Measurements from ENCODE around the gene AR.
A peak's percentile ranks its signal among the peaks of the same experiment; 100 is the strongest.
"Not testable (repeated sequence)": the region's sequence is repeated elsewhere in the genome, so short reads cannot be mapped to it uniquely, and the experiment has no call there.

Gene AR

DNA sequence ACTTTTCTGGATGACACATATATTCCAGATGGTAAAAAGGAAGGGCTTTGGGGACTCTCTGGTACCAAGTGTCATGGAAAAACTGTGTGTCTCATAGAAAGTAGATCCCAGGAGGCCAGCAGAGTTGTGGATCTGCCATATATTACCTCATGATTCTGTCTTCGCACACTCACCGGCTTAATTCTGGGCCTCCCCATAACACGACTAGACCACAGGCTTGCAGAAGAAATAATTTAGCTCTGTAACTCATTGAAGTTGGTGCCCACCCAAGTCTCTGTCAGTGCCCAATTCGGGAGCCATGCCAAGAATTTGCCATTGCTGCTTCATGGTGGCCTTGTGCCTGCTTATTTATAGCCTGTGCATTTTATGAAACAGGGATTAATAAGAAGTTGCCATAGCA, 104.5 kb downstream of the AR start:
- DNase-seq, result no peak

DNA sequence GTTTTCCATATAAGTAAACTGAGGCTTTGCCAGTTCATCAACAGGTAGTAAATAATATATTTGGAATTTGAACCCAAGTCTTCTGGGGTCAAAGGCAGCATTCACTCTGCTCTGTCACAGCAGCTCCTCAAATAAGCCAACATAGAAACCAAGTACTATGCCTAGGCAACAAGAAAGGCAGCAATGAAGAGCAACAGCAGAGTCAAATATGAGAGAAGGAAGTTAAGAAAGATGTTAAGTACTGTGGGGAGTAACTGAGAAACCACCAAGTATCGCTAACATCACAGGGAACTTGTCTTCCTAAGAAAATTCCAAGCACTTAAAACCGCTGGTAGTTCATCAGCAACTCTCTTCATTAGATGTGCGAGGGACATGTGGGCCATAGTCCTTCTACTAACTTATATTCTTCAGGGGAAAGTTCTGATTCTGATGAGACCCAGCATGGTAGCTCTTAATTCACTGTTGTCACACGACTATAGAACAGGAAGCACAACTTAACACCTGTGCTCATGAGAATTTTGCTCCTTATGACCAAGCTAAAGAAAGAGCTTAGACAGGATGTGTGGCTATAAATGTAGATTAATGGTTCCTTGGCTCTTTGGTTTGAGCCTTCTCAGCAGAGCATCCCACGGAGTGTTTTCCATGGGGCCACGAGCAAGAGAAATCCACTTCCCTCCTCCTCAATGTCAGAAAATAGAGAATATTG, 107.8 kb downstream of the AR start:
- no peak for DNase-seq

DNA sequence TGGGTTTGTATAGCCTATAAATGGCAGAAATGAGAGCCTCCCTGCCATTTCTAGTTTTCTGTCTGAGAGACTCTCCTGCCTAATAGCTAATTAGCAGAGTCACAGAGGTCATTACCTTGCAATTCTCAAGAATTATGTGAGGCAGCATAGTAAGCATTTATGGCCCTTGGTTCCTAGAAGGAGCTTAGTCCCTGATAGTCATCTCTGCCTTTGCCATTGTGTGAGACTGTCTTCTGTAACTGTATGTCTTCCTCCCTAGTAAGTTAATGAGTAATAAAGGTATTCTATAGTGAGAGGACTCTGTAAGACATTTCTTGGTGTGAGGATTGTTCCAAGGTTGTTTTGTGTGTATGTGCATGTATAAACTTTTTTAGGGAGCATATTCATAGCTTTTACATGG, 108.7 kb downstream of the AR start:
- DNase-seq, result no peak

DNA sequence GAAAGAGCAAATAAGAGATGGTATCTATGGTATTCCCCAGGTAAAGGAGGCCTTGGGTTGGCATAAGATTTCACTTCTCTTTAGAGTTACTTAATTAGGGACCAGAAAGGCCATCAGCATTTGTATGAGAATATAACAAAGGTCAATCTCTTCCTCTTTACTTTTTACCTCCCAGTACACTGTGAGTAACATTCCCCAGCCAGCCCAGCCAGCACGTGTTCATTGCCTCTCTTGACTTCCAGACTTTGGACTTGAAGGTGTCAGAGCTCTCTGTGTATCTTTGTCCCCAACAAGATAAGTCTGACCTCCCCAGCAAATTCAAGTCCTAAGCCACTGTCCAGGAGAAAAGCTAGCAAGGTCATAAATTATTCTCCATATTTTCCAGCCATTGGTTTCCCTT, 110.5 kb downstream of the AR start:
- DNase-seq, result no peak

DNA sequence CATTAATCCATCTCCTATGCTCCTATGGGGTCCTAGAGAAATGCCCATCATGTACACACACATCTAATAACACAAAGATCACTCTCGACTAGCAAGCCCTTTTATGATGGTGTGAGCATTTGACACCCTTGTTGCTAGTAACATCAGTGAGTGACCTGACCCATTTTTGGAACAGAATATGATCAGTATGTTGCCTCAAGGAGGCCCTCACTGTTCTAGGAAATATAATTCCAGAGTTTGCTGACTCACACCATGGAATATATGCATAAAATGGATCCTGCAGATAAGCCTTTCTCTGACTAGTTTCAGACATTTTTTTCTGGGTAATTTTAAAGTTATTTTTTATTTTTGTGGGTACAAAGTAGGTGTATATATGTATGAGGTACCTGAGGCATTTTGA, 121.8 kb downstream of the AR start:
- no peak for DNase-seq

DNA sequence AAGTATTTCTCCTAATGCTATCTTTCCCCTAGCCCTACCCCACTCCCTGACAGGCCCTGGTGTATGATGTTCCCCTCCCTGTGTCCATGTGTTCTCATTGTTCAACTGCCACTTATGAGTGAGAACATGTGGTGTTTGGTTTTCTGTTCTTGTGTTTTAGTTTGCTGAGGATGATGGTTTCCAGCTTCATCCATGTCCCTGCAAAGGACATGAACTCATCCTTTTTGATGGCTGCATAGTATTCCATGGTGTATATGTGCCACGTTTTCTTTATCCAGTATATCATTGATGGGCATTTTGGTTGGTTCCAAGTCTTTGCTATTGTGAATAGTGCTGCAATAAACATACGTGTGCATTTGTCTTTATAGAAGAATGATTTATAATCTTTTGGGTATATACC, 126.9 kb downstream of the AR start:
- DNase-seq, result not testable (repeated sequence)

DNA sequence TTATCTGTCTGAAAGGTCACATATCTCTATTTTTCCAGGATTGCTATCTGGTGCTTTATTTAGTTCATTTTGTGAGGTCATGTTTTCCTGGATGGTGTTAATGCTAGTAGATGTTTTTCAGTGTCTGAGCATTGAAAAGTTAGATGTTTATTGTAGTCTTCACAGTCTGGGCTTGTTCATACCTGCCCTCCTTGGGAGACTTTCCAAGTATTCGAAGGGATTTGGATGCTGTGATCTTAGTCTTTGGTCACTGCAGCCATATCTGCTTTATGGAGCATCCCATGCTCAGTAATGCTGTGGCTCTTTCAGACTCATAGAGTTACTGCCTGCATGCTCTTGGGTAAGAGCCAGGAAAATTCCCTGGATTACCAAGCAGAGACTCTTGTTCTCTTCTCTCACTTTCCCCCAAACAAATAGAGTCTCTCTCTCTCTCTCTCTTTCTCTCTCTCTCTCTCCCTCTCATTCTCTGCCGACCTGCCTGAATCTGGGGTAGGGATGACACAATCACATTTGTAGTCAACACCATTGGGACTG, 130.0 kb downstream of the AR start:
- no peak for DNase-seq

DNA sequence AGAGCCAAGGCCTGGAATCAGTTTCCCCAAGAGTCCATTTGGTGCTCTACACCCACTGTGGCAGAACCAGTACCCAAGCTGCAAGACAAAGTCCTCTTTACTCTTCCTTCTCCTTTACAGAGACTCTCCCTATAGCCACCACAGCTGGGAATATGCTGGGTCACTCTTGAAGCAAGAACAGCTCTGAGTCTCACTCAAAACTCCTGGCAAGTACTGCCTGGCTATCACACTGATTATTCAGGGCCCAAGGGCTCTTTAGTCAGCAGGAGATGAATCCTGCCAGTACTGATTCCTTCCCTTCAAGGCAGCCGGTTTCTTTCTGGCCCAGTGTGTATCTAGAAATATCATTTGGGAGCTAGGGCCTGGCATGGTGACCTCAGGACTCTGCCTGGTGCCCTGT, 130.9 kb downstream of the AR start:
- no peak for DNase-seq

DNA sequence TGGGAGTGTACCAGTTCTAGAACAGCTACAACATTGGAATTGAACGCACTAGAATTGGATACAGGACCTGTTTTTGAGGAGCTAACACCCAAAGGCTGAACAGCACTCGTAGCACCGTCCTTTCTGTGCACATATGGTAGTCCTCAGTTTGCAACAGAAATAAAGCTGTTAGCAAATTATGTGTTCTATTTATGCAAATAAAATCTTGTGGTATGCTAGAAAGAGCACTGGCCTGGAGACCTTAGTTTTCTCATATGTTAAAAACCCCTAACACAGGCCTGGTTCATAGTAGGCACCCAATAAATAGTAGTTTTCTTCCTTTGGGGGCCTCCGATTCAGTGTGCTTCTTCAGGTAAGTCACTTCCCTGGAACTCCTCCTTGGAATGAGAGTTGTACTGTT, 140.3 kb downstream of the AR start:
- DNase-seq, result no peak

DNA sequence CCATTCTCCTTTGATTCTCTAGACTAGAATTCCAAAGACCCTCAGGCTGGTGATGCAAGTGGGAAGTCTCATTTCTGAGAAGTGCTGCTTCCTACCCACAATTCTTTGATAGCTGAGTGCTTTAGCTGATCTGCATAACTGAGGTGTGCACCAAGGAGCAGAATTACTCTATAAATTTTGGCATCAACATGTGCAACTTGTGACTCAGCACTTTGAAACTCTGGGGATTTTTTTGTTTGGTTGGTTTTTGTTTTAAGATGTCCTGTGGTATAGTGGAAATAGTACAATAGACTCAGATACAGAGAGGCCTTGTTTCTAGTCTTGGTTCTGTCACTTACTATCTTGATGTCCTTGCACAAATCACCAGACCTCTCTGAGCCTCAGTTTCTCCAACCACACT, 148.4 kb downstream of the AR start:
- DNase-seq, result no peak

DNA sequence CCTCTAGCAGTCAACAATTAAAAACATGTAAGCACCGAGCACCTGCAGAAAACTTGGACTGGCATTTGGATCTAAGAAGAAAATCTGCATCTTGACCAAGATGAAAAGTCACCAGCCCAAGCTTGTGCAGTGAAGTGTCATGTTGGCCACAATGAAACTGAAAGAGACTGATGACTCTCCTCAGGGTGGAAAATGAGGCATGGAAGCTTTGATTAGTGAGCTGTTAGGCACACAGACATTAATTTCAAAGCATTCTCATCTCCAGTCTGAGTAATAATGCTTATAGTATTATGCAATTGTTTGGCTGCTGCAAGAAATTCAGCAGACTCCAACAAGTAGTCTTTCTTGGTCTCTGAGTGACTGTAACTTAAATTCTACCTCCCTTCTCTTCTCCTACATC, 150.1 kb downstream of the AR start:
- DNase-seq, result no peak

DNA sequence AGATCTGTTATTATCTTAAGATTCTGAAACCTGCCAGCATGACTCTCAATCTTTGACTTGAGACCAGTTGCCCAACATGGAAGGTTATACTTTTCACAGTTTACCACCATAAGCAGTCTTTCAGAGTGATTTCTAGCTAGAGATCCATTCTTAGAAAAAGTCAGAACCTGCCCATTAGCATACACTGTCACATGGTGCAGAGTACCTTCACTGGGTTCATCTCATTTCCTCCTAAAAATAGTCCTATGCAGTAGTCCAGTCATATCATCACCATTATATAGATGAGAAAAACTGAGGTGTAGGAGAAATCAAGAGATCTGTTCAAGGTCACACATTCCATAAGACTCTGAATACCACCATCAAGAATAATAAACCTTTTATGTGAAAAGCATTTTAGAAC, 153.6 kb downstream of the AR start:
- no peak for DNase-seq

DNA sequence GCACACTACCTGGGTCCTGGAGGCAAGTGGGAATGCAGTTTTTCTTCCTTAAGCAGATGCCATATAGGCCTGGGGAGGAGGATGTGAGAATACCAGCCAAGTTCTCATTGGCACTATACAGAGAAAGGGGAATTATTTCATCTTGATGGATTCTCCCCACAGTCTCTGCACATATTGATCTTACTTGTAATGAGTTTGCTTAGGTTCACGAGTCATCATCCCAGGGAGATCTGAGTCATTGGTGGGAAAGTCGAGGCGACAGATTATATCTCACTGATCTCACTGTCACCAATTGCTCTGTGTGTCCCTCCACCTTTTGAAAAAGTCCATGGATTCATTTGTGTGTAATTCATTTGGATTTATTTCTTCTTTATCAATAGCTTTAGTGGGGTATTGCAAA, 156.8 kb downstream of the AR start:
- DNase-seq, result peak; percentile 3

DNA sequence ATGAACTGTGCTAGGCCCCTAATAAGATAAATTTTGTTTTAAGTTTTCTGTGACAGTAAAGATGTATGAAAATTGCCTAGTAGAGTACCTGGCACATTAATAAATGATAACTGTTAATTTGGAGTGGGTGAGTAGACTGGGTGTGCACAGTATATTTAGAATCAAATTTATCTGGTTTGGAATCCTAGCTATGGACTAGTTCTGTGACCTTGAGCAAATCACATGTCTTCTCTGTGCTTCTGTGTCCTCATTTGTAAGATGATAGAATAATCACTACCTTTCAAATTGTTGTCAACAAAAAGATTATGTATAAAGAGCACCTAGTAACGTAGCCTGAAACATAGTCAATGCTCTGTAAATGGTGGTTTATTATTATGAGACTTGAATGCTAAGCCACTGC, 170.2 kb downstream of the AR start:
- DNase-seq, result no peak

DNA sequence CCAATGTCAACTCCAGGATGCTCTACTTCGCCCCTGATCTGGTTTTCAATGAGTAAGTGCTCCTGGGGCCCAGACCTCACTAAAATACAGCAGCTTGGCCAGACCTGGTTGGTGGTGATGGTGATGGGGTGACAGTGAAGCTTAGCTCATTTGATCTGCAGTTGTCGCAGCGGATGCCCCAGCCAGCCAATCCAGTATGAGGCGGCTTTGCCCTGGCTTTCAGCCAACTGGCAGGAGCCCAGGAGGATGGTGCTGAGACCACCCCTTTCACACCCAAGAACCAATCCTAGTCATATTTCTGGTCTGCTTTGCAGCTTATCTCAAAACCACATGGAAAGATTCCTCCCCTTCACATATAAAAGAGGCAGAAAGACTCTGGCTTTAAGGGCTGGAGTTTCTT, 173.8 kb downstream of the AR start:
- no peak for DNase-seq

DNA sequence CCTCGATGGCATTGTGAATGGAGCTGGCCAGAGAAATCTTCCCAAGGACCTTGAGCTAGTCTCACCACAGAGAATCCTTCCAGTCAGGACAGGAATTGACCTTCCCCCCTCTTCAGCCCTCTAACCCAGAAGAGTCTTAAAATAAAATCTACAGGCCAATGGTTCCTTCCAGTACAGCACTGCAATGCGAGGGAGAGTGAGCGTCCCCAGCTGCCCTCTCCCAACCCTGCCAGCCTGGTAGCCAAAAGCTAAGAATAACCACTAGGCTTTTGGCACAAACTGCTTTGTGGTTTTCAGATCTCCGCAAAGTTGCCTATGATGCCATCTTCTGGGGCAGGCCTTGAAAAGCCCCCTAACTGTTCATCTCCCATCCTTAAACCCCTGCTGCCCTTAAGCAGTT, 175.1 kb downstream of the AR start:
- DNase-seq, result no peak

DNA sequence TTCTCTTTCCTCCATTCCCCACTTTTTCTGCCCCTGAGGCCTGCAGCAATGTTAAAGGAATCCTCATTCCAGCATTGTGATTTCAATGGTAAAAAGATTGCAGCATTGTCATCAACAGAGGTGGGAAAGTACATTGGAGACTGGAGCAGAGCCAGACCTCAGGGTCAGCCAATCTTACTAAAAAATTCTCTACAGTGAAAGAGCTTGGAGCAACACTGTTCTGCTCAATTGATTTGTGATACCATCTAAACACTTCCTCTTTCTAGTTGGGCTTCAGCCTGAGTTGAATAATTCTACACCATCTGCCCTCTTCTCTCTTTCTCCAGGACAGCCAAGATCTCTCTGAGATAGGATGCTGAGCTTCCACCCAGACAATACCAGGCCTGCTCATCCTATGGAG, 176.5 kb downstream of the AR start:
- no peak for DNase-seq

DNA sequence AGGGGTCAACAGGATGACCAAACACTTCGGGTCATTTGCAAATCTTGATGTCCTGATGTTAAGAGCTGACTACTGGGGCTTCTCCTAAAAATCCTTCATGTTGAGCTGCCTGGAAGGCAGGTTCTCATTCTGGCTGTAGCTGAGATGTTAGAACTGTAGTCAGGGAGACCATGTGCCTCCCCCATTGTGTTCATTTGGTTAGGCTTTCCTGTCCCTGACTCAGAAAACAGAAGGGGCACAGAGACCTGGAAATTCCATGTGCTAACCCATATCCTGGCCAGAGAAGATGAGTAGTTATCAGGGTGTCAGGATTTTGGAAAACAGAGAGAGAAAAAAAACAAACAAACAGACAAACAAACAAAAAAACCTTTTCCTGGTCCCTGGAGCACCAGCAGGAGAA, 177.5 kb downstream of the AR start:
- no peak for DNase-seq

DNA sequence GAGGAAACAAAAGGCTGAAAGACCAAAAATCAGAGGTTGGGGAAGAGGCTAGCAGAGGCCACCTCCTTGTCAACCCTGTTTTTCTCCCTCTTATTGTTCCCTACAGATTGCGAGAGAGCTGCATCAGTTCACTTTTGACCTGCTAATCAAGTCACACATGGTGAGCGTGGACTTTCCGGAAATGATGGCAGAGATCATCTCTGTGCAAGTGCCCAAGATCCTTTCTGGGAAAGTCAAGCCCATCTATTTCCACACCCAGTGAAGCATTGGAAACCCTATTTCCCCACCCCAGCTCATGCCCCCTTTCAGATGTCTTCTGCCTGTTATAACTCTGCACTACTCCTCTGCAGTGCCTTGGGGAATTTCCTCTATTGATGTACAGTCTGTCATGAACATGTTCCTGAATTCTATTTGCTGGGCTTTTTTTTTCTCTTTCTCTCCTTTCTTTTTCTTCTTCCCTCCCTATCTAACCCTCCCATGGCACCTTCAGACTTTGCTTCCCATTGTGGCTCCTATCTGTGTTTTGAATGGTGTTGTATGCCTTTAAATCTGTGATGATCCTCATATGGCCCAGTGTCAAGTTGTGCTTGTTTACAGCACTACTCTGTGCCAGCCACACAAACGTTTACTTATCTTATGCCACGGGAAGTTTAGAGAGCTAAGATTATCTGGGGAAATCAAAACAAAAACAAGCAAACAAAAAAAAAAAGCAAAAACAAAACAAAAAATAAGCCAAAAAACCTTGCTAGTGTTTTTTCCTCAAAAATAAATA, 179.9 kb downstream of the AR start:
- DNase-seq, result no peak

DNA sequence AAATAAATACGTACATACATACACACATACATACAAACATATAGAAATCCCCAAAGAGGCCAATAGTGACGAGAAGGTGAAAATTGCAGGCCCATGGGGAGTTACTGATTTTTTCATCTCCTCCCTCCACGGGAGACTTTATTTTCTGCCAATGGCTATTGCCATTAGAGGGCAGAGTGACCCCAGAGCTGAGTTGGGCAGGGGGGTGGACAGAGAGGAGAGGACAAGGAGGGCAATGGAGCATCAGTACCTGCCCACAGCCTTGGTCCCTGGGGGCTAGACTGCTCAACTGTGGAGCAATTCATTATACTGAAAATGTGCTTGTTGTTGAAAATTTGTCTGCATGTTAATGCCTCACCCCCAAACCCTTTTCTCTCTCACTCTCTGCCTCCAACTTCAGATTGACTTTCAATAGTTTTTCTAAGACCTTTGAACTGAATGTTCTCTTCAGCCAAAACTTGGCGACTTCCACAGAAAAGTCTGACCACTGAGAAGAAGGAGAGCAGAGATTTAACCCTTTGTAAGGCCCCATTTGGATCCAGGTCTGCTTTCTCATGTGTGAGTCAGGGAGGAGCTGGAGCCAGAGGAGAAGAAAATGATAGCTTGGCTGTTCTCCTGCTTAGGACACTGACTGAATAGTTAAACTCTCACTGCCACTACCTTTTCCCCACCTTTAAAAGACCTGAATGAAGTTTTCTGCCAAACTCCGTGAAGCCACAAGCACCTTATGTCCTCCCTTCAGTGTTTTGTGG, 180.7 kb downstream of the AR start:
- DNase-seq, result no peak

DNA sequence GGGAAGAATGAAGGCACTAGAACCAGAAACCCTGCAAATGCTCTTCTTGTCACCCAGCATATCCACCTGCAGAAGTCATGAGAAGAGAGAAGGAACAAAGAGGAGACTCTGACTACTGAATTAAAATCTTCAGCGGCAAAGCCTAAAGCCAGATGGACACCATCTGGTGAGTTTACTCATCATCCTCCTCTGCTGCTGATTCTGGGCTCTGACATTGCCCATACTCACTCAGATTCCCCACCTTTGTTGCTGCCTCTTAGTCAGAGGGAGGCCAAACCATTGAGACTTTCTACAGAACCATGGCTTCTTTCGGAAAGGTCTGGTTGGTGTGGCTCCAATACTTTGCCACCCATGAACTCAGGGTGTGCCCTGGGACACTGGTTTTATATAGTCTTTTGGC, 181.7 kb downstream of the AR start:
- no peak for DNase-seq

DNA sequence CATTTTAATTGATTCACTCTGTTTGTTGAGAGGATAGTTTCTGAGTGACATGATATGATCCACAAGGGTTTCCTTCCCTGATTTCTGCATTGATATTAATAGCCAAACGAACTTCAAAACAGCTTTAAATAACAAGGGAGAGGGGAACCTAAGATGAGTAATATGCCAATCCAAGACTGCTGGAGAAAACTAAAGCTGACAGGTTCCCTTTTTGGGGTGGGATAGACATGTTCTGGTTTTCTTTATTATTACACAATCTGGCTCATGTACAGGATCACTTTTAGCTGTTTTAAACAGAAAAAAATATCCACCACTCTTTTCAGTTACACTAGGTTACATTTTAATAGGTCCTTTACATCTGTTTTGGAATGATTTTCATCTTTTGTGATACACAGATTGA, 182.2 kb downstream of the AR start:
- DNase-seq, result no peak

DNA sequence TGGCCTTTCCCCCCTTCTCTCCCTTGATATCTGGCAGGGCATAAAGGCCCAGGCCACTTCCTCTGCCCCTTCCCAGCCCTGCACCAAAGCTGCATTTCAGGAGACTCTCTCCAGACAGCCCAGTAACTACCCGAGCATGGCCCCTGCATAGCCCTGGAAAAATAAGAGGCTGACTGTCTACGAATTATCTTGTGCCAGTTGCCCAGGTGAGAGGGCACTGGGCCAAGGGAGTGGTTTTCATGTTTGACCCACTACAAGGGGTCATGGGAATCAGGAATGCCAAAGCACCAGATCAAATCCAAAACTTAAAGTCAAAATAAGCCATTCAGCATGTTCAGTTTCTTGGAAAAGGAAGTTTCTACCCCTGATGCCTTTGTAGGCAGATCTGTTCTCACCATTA, 183.8 kb downstream of the AR start:
- DNase-seq, result no peak

DNA sequence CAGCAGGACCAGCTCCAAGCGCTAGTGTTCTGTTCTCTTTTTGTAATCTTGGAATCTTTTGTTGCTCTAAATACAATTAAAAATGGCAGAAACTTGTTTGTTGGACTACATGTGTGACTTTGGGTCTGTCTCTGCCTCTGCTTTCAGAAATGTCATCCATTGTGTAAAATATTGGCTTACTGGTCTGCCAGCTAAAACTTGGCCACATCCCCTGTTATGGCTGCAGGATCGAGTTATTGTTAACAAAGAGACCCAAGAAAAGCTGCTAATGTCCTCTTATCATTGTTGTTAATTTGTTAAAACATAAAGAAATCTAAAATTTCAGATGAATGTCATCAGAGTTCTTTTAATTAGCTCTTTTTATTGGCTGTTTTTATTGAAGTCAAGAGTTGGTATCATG, 186.5 kb downstream of the AR start:
- DNase-seq, result no peak

Measured in stimulated activated CD4-positive, alpha-beta T cell treated with anti-CD3 and anti-CD28 coated beads, Interleukin-15, amount 100 ng/mL, for 24 hours (primary cell).